HFFc6 (cell line): ENCODE measurements around the gene TMPRSS3. TPM values are rescaled to one million over a fixed set of nuclear protein-coding genes. Genes with fewer than 3 reads are reported as not detected.

Source experiments
- DNase-seq: peaks from one replicate; pipeline ENCODE4 v3.0.0-alpha.2; 2018
- H3K27ac Mint-ChIP-seq: 2 replicates; pipeline ENCODE4 v1.8.0; 2020; ENCODE audit warnings: mild to moderate bottlenecking, mixed read lengths
- H3K27me3 Mint-ChIP-seq: 2 replicates; pipeline ENCODE4 v1.8.0; 2021; ENCODE audit warnings: mild to moderate bottlenecking, moderate library complexity, mixed read lengths; ENCODE audit not compliant: insufficient read depth
- H3K36me3 Mint-ChIP-seq: 2 replicates; pipeline ENCODE4 v1.8.0; 2021; ENCODE audit warnings: low read depth, mixed read lengths
- H3K4me1 Mint-ChIP-seq: 2 replicates; pipeline ENCODE4 v1.8.0; 2020; ENCODE audit warnings: low read depth, mixed read lengths
- H3K4me3 Mint-ChIP-seq: 2 replicates; pipeline ENCODE4 v1.8.0; 2020; ENCODE audit warnings: mild to moderate bottlenecking, moderate library complexity, mixed read lengths
- H3K9me3 Mint-ChIP-seq: 2 replicates; pipeline ENCODE4 v1.8.0; 2020; ENCODE audit warnings: mild to moderate bottlenecking, mixed read lengths
- CTCF ChIP-seq: fragments of 200-600 bp; sonication (generic); IDR thresholded peaks from 2 replicates; pipeline ENCODE4 v1.5.0; 2021; ENCODE audit warnings: antibody characterized with exemption, mild to moderate bottlenecking
- total RNA-seq, 6 experiments: library from RNA; stranded (reverse); fragmentation: NEBNext Ultra II Directional; extraction: Animal tissue kit (Norgen Biotek cat#: 25700); gene quantifications; 2 replicates in 1 of 6; 3 replicates in 5 of 6; pipeline ENCODE4 v1.2.3, GENCODE V29; 2021

Gene TMPRSS3
- total RNA-seq, 6 experiments from 2014 or later, result not detected

GRCh38 chr21:42384156-42384945 lies 11.5 kb downstream of the TMPRSS3 start:
- Mint-ChIP-seq H3K36me3 (peaks cover 11% of the 10 kb centered on the region; the same call in 1 of the 2 replicates), H3K4me1 (no peaks in the 10 kb centered on the region), H3K27ac (no peak overlapping the region), H3K27me3 (no peaks in the 10 kb centered on the region; the same call in 1 of the 2 replicates), H3K9me3 (peaks cover 77% of the 10 kb centered on the region), H3K4me3 (no peak overlapping the region)
- DNase-seq, result no peak
- TF ChIP-seq CTCF, result no peak

DNA sequence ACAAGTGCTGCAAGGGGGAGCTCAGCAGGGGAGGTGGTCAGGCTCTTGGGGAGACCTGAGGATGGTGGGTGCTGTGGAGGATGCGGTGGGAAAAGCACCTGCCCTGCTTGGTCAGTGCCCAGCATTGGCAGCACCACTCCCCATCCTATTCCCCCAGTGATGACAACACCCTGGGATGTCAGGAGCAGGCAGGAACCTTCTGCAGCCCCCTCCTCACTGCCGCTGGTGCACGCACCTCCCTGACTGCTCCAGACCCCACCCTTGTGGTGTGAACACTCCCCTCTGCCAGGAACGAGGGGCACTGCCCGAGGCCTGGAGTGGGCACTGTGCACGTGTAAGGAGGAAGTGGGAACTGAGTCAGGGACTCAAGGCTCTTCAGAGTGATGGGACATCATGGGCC lies 12.5 kb downstream of the TMPRSS3 start:
- Mint-ChIP-seq H3K4me1 (no peaks in the 10 kb centered on the region), H3K27ac (no peak overlapping the region)
- TF ChIP-seq CTCF, result no peak

DNA sequence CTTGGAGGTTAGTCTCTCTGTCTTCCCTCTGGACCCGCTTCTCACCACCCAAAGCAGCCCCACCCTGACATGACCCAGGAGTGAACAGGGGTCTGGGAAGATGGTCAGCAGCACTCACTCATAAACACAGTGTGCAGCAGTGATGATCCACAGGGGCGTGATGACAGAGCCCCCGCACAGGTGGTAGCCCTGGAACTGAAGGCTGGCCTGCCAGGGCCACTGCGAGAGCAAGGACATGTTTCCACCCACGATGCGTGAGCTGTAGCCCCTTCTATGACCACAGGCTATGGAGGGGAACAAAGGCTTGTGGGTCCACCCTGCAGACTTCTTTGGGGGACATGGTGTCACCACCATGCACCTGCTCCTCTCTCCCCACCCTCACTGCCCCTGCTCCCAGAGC lies 12.9 kb downstream of the TMPRSS3 start:
- TF ChIP-seq CTCF, result no peak
- H3K27me3 Mint-ChIP-seq, result no peaks in the 10 kb centered on the region; the same call in 1 of the 2 replicates

More for the DNA sequence above, 12.5 kb downstream of the TMPRSS3 start:
- H3K27me3 Mint-ChIP-seq, result no peaks in the 10 kb centered on the region; the same call in 1 of the 2 replicates
- DNase-seq, result no peak
- H3K9me3 Mint-ChIP-seq, result peaks cover 74% of the 10 kb centered on the region
- H3K36me3 Mint-ChIP-seq, result 0 out of 2 replicates have a peak, but pooled peaks cover 4% of the 10 kb centered on the region
- H3K4me3 Mint-ChIP-seq, result no peak overlapping the region

GRCh38 chr21:42381347-42381984 lies 14.4 kb downstream of the TMPRSS3 start:
- H3K27me3 Mint-ChIP-seq, result no peaks in the 10 kb centered on the region
- no peak overlapping the region for H3K4me3 Mint-ChIP-seq
- no peaks in the 10 kb centered on the region for H3K4me1 Mint-ChIP-seq
- peaks cover 8% of the 10 kb centered on the region; the same call in 1 of the 2 replicates for H3K36me3 Mint-ChIP-seq
- peaks cover 68% of the 10 kb centered on the region for H3K9me3 Mint-ChIP-seq
- peak; percentile 53; the same call in 1 of the 2 replicates for TF ChIP-seq CTCF
- DNase-seq, result no peak
- H3K27ac Mint-ChIP-seq, result no peak overlapping the region

More for the DNA sequence above, 12.9 kb downstream of the TMPRSS3 start:
- H3K4me3 Mint-ChIP-seq, result no peak overlapping the region
- H3K4me1 Mint-ChIP-seq, result no peaks in the 10 kb centered on the region
- DNase-seq, result no peak
- no peak overlapping the region for H3K27ac Mint-ChIP-seq
- 0 out of 2 replicates have a peak, but pooled peaks cover 4% of the 10 kb centered on the region for H3K36me3 Mint-ChIP-seq
- H3K9me3 Mint-ChIP-seq, result peaks cover 71% of the 10 kb centered on the region

- Mint-ChIP-seq H3K36me3 (peaks cover 8% of the 10 kb centered on the region; the same call in 1 of the 2 replicates), H3K4me3 (no peak overlapping the region), H3K27me3 (no peaks in the 10 kb centered on the region), H3K4me1 (no peaks in the 10 kb centered on the region), H3K9me3 (peaks cover 60% of the 10 kb centered on the region), H3K27ac (no peak overlapping the region)
- no peak for DNase-seq
- no peak for TF ChIP-seq CTCF
These were observed 16.2 kb downstream of the TMPRSS3 start for GRCh38 chr21:42379426-42380215.
